ENCODE results near the gene KIF2A. TPM values are rescaled to one million over a fixed set of nuclear protein-coding genes. Genes with fewer than 3 reads are reported as not detected.

Gene KIF2A
- total RNA-seq, result 100 to 1,000 TPM; 103 to 125 (median 125) TPM

GRCh38 chr5:62305715-62306322, at the start of gene KIF2A:
Gene KIF2A, plus strand, starts transcription at chr5:62306206. Its CDS starts 267 bp downstream, at chr5:62306473.
- peak; percentile 87 for DNase-seq
- Mint-ChIP-seq H3K36me3 (ENCODE audit: insufficient read depth) (peaks cover 23% of the 10 kb centered on the region), H3K9me3 (no peaks in the 10 kb centered on the region), H3K4me1 (ENCODE audit: low read depth) (peaks cover 47% of the 10 kb centered on the region), H3K4me3 (peak within 1 kb of the TSS; percentile 100), H3K27me3 (ENCODE audit: low read depth) (no peaks in the 10 kb centered on the region)
- peak; percentile 91 to 92 for ATAC-seq

DNA sequence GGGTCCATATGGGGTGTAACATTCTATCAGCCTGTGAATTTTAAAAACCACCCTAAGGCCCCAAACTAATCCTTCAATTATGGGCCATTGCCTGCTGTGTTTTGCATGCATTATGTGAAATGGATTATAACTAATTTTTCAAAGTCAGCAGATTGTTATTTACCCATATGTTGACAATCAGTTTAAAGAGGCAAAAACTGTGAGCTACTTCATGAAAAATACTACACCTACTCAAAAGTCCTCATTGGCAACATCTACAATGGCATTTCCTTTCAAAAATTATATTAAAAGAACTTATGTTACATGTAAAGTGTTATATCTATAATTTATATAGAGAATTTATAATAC, 49.0 kb upstream of the KIF2A start:
- peak overlapping the region; percentile 67 for H3K4me3 Mint-ChIP-seq
- no peaks in the 10 kb centered on the region for H3K27me3 Mint-ChIP-seq (ENCODE audit: low read depth)
- DNase-seq, result no peak
- peaks cover 1% of the 10 kb centered on the region for H3K36me3 Mint-ChIP-seq (ENCODE audit: insufficient read depth)
- peaks cover 72% of the 10 kb centered on the region for H3K4me1 Mint-ChIP-seq (ENCODE audit: low read depth)
- no peak for ATAC-seq
- H3K9me3 Mint-ChIP-seq, result peaks cover 14% of the 10 kb centered on the region

DNA sequence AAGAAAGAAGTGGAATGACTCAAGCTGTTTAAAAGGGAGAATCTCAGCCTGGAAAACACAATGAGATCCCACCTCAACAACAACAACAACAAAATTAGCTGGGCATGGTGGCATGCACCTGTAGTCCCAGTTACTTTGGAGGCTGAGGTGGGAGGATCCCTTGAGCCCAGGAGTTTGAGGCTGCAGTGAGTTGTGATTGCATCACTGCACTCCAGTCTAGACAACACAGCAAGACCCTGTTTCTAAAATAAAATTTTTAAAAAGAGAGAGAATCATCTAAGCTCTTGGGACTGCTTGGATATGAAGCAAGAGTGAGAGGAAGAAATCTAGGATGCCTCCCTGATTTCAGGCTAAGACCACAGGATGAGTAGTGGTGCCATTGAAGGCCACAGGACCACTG, 47.4 kb upstream of the KIF2A start:
- ATAC-seq (no peak), DNase-seq (no peak)
- Mint-ChIP-seq H3K9me3 (peaks cover 3% of the 10 kb centered on the region), H3K36me3 (ENCODE audit: insufficient read depth) (no peaks in the 10 kb centered on the region), H3K4me3 (no peak overlapping the region), H3K27me3 (ENCODE audit: low read depth) (no peaks in the 10 kb centered on the region), H3K4me1 (ENCODE audit: low read depth) (peaks cover 65% of the 10 kb centered on the region)

DNA sequence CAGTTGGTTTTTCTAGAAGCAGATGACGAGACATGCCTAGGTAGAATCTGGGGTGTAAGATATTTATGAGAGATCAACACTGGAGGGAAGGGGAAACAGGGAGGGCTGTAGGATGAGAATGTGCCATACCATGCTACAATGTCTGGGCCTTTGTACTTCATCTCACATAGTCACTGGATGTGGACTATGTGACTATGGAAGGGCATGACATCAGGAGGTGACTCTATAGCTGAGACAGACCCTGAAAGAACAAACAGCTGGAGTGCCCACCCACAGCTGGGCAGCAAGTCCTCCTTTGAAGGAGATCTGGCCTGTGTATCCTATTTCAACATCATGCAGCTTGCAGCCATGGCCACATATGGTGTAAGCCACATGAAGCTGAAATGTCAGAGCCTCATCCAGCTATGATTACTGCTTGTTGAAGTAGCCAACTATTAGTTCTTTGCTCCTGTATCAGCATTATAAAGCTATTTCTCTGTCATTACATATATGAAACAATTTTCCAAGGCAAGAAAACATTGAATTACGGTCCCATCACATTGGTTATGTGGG, 46.2 kb upstream of the KIF2A start:
- no peak overlapping the region for H3K4me3 Mint-ChIP-seq
- H3K4me1 Mint-ChIP-seq (ENCODE audit: low read depth), result peaks cover 55% of the 10 kb centered on the region
- no peaks in the 10 kb centered on the region for H3K9me3 Mint-ChIP-seq
- no peaks in the 10 kb centered on the region for H3K36me3 Mint-ChIP-seq (ENCODE audit: insufficient read depth)
- DNase-seq (no peak), ATAC-seq (no peak)
- H3K27me3 Mint-ChIP-seq (ENCODE audit: low read depth), result no peaks in the 10 kb centered on the region

DNA sequence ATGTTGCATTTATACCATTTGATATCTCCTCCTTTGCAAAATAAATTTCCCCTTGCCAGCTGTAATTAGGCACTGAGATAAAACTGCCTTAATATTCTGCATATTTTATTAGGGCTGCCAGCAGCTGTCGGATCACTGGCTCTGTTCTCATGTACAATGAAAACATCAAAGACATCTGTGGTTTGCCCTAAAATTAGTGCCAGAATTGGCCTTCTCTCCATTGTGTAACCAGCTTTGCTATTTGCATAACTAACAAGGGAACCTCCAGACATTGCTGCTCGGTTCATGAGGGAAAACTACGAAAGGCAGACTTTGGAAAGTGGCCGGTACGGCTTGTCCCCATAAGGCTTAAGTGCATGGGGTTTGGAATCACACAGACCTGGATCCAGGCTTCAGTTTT, 45.5 kb upstream of the KIF2A start:
- no peak overlapping the region for H3K4me3 Mint-ChIP-seq
- no peaks in the 10 kb centered on the region for H3K27me3 Mint-ChIP-seq (ENCODE audit: low read depth)
- ATAC-seq (no peak), DNase-seq (no peak)
- H3K4me1 Mint-ChIP-seq (ENCODE audit: low read depth), result peaks cover 48% of the 10 kb centered on the region
- H3K36me3 Mint-ChIP-seq (ENCODE audit: insufficient read depth), result no peaks in the 10 kb centered on the region
- H3K9me3 Mint-ChIP-seq, result no peaks in the 10 kb centered on the region

DNA sequence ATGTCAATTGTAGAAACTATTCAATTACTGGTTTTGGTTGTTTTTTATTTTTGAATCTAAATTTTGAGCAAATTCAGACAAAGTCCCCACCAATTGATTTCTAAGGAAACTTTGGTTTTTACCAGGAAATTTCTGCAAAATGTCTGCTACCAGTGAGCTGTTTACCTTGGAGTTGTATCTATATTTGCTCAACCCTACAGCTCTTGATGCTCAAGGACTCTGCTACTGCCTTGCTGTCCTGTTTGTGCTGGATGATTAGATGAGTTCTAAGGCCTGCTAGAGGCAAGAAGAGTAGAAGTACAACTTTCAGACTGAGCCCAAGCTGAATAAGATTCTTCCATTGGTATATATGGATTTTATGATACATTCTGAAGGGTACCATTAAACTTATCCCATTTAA, 42.6 kb upstream of the KIF2A start:
- no peak overlapping the region for H3K4me3 Mint-ChIP-seq
- ATAC-seq, result no peak
- H3K27me3 Mint-ChIP-seq (ENCODE audit: low read depth), result no peaks in the 10 kb centered on the region
- H3K36me3 Mint-ChIP-seq (ENCODE audit: insufficient read depth), result no peaks in the 10 kb centered on the region
- peaks cover 37% of the 10 kb centered on the region for H3K4me1 Mint-ChIP-seq (ENCODE audit: low read depth)
- no peaks in the 10 kb centered on the region for H3K9me3 Mint-ChIP-seq
- DNase-seq, result no peak

- H3K36me3 Mint-ChIP-seq (ENCODE audit: insufficient read depth), result no peaks in the 10 kb centered on the region
- DNase-seq, result no peak
- peaks cover 26% of the 10 kb centered on the region for H3K4me1 Mint-ChIP-seq (ENCODE audit: low read depth)
- no peaks in the 10 kb centered on the region for H3K9me3 Mint-ChIP-seq
- H3K27me3 Mint-ChIP-seq (ENCODE audit: low read depth), result no peaks in the 10 kb centered on the region
- H3K4me3 Mint-ChIP-seq, result no peak overlapping the region
- ATAC-seq, result no peak
Observed at GRCh38 chr5:62265648-62266112, 40.3 kb upstream of the KIF2A start.

GRCh38 chr5:62266573-62266972, 39.4 kb upstream of the KIF2A start:
- Mint-ChIP-seq H3K36me3 (ENCODE audit: insufficient read depth) (no peaks in the 10 kb centered on the region), H3K27me3 (ENCODE audit: low read depth) (no peaks in the 10 kb centered on the region), H3K4me1 (ENCODE audit: low read depth) (peaks cover 18% of the 10 kb centered on the region), H3K9me3 (no peaks in the 10 kb centered on the region), H3K4me3 (no peak overlapping the region)
- ATAC-seq (no peak), DNase-seq (no peak)

- ATAC-seq (peak; percentile 85), DNase-seq (no peak)
- Mint-ChIP-seq H3K4me3 (peak overlapping the region; percentile 5), H3K9me3 (no peaks in the 10 kb centered on the region), H3K36me3 (ENCODE audit: insufficient read depth) (no peaks in the 10 kb centered on the region), H3K27me3 (ENCODE audit: low read depth) (no peaks in the 10 kb centered on the region), H3K4me1 (ENCODE audit: low read depth) (peaks cover 16% of the 10 kb centered on the region)
Observed at GRCh38 chr5:62268234-62268633, 37.8 kb upstream of the KIF2A start.

DNA sequence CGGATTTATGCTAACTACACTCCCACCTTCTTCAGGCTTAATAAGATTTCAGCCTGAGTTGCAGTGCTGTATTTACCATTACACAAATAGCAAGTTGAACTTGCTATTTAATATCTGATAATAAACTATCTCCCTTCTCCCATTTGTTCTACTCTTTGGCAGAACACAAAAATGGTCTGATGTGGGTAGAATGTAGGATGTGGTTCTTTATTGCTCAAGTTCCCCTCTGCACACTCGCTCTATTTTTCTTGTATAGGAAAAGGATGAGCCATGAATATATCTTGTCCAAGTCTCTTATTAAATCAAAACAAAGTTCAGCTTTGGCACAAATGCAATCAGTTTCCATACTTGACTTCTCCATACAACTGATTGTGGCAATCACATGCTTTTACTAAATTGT, 37.2 kb upstream of the KIF2A start:
- ATAC-seq, result no peak
- H3K36me3 Mint-ChIP-seq (ENCODE audit: insufficient read depth), result no peaks in the 10 kb centered on the region
- DNase-seq, result no peak
- H3K4me3 Mint-ChIP-seq, result no peak overlapping the region
- H3K4me1 Mint-ChIP-seq (ENCODE audit: low read depth), result peaks cover 16% of the 10 kb centered on the region
- no peaks in the 10 kb centered on the region for H3K9me3 Mint-ChIP-seq
- H3K27me3 Mint-ChIP-seq (ENCODE audit: low read depth), result no peaks in the 10 kb centered on the region

- H3K36me3 Mint-ChIP-seq (ENCODE audit: insufficient read depth), result no peaks in the 10 kb centered on the region
- no peak for ATAC-seq
- no peaks in the 10 kb centered on the region for H3K27me3 Mint-ChIP-seq (ENCODE audit: low read depth)
- no peaks in the 10 kb centered on the region for H3K9me3 Mint-ChIP-seq
- H3K4me1 Mint-ChIP-seq (ENCODE audit: low read depth), result peaks cover 16% of the 10 kb centered on the region
- H3K4me3 Mint-ChIP-seq, result no peak overlapping the region
- DNase-seq, result no peak
Observed at GRCh38 chr5:62271370-62271769, 34.6 kb upstream of the KIF2A start.

DNA sequence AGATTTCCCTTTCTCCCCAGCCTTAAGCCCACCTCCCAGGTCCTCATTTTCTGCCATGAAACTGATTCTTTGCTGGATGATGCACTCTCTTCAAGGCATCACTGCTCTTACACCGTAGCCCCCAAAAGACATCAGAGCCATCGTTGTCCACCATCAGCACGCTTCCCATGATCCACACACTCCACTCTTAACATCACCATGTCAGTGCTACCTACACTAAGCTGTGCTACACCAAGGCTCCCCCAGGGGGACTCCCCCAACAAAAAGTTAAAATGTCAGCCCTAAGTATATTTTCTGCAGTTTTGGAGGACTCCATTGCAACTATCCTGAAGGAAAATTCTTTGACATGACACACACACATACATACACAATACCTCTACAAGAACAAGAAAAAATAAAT, 34.1 kb upstream of the KIF2A start:
- Mint-ChIP-seq H3K9me3 (no peaks in the 10 kb centered on the region), H3K4me1 (ENCODE audit: low read depth) (peaks cover 17% of the 10 kb centered on the region), H3K4me3 (no peak overlapping the region), H3K27me3 (ENCODE audit: low read depth) (no peaks in the 10 kb centered on the region), H3K36me3 (ENCODE audit: insufficient read depth) (no peaks in the 10 kb centered on the region)
- DNase-seq, result no peak
- ATAC-seq, result no peak

DNA sequence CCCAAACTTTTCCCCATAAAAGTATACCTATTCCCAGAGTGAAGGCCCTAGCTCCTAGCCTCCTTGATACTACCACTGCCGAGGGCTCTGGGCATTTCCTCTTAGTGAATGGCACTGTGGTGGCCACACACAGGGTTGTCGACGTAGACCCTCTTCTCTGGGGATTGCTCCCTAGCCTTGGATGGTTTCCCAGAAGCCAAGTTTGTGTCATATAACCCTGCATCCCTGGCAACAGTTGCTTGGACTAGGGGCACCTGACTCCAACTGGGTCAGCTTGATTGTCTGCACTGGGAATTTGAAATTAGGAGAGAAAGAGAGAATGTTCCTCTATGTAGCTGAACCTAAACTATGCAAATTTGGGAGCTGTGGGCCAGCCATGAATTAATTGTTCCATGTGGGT, 32.3 kb upstream of the KIF2A start:
- H3K4me1 Mint-ChIP-seq (ENCODE audit: low read depth), result peaks cover 12% of the 10 kb centered on the region
- H3K27me3 Mint-ChIP-seq (ENCODE audit: low read depth), result no peaks in the 10 kb centered on the region
- H3K36me3 Mint-ChIP-seq (ENCODE audit: insufficient read depth), result no peaks in the 10 kb centered on the region
- H3K4me3 Mint-ChIP-seq, result no peak overlapping the region
- no peaks in the 10 kb centered on the region for H3K9me3 Mint-ChIP-seq
- no peak for DNase-seq
- no peak for ATAC-seq

- H3K4me3 Mint-ChIP-seq, result no peak overlapping the region
- ATAC-seq (no peak), DNase-seq (no peak)
- no peaks in the 10 kb centered on the region for H3K27me3 Mint-ChIP-seq (ENCODE audit: low read depth)
- no peaks in the 10 kb centered on the region for H3K9me3 Mint-ChIP-seq
- no peaks in the 10 kb centered on the region for H3K36me3 Mint-ChIP-seq (ENCODE audit: insufficient read depth)
- peaks cover 8% of the 10 kb centered on the region for H3K4me1 Mint-ChIP-seq (ENCODE audit: low read depth)
Observed at GRCh38 chr5:62275581-62275980, 30.4 kb upstream of the KIF2A start.

GRCh38 chr5:62281411-62281810, 24.6 kb upstream of the KIF2A start:
- peaks cover 3% of the 10 kb centered on the region for H3K36me3 Mint-ChIP-seq (ENCODE audit: insufficient read depth)
- DNase-seq (no peak), ATAC-seq (no peak)
- peaks cover 8% of the 10 kb centered on the region for H3K9me3 Mint-ChIP-seq
- H3K27me3 Mint-ChIP-seq (ENCODE audit: low read depth), result no peaks in the 10 kb centered on the region
- H3K4me3 Mint-ChIP-seq, result no peak overlapping the region
- H3K4me1 Mint-ChIP-seq (ENCODE audit: low read depth), result peaks cover 38% of the 10 kb centered on the region

Data from activated T-cell treated with anti-CD3 and anti-CD28 coated beads, Interleukin-2, amount 50 U/mL, for 4 hours (primary cell).